Nephron (organoid): ENCODE measurements around the gene KCNE4.
A peak's percentile ranks its signal among the peaks of the same experiment; 100 is the strongest.

Source experiments
- H3K27ac Mint-ChIP-seq, 3 experiments: 2 replicates each; pipeline ENCODE4 v1.8.0; 2020; ENCODE audit warnings: mixed read lengths in 3 of 3, mild to moderate bottlenecking in 2 of 3, moderate library complexity in 1 of 3
- H3K27me3 Mint-ChIP-seq: 2 replicates; pipeline ENCODE4 v1.8.0; 2021; ENCODE audit warnings: low read depth, mild to moderate bottlenecking, moderate library complexity, mixed read lengths
- H3K36me3 Mint-ChIP-seq: 2 replicates; pipeline ENCODE4 v1.8.0; 2020; ENCODE audit warnings: low read depth, mixed read lengths
- H3K4me1 Mint-ChIP-seq: 2 replicates; pipeline ENCODE4 v1.8.0; 2020; ENCODE audit warnings: mixed read lengths
- H3K4me3 Mint-ChIP-seq, 3 experiments: 2 replicates each; pipeline ENCODE4 v1.8.0; 2020; ENCODE audit warnings: mild to moderate bottlenecking in 3 of 3, mixed read lengths in 3 of 3, moderate library complexity in 2 of 3
- H3K9me3 Mint-ChIP-seq: 2 replicates; pipeline ENCODE4 v1.8.0; 2020; ENCODE audit warnings: mixed read lengths
- TF ChIP-seq, protein P1 (sequence below), 3 experiments: fragments of 200-600 bp; sonication (generic); IDR thresholded peaks; one replicate each; pipeline ENCODE4 v1.5.0; 2021; ENCODE audit warnings: antibody characterized with exemption in 3 of 3; ENCODE audit not compliant: unreplicated experiment in 3 of 3

KCNE4 gene

DNA sequence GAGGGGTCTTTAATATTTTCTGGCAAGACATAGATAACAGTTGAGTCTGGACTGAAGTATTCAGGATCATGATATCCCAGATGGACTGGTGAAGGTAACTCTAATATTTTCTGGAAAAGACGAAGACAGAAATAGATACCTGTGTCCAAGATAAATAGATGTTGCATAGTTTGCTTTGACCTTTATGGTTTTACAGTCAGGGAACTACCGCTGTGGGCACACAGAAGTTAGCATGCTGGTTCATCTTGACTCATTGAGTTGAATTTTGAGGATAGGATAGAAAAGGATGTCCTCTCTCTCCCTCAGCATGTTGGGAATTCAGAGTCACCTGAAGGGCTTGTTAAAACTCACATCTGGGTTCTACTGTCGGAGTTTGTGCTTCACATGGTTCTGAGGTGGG lies 20.8 kb downstream of the KCNE4 start:
- no peak overlapping the region for H3K27ac Mint-ChIP-seq
- TF ChIP-seq, protein P1, sequence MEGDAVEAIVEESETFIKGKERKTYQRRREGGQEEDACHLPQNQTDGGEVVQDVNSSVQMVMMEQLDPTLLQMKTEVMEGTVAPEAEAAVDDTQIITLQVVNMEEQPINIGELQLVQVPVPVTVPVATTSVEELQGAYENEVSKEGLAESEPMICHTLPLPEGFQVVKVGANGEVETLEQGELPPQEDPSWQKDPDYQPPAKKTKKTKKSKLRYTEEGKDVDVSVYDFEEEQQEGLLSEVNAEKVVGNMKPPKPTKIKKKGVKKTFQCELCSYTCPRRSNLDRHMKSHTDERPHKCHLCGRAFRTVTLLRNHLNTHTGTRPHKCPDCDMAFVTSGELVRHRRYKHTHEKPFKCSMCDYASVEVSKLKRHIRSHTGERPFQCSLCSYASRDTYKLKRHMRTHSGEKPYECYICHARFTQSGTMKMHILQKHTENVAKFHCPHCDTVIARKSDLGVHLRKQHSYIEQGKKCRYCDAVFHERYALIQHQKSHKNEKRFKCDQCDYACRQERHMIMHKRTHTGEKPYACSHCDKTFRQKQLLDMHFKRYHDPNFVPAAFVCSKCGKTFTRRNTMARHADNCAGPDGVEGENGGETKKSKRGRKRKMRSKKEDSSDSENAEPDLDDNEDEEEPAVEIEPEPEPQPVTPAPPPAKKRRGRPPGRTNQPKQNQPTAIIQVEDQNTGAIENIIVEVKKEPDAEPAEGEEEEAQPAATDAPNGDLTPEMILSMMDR (IDR thresholded peaks at IDR 0.05; ENCODE audit: unreplicated experiment in 3 of 3) = no peak
- H3K36me3 Mint-ChIP-seq = peaks cover 12% of the 10 kb centered on the region
- no peaks in the 10 kb centered on the region for H3K27me3 Mint-ChIP-seq
- no peak overlapping the region for H3K4me3 Mint-ChIP-seq
- peaks cover 3% of the 10 kb centered on the region for H3K9me3 Mint-ChIP-seq
- peaks cover 26% of the 10 kb centered on the region for H3K4me1 Mint-ChIP-seq

DNA sequence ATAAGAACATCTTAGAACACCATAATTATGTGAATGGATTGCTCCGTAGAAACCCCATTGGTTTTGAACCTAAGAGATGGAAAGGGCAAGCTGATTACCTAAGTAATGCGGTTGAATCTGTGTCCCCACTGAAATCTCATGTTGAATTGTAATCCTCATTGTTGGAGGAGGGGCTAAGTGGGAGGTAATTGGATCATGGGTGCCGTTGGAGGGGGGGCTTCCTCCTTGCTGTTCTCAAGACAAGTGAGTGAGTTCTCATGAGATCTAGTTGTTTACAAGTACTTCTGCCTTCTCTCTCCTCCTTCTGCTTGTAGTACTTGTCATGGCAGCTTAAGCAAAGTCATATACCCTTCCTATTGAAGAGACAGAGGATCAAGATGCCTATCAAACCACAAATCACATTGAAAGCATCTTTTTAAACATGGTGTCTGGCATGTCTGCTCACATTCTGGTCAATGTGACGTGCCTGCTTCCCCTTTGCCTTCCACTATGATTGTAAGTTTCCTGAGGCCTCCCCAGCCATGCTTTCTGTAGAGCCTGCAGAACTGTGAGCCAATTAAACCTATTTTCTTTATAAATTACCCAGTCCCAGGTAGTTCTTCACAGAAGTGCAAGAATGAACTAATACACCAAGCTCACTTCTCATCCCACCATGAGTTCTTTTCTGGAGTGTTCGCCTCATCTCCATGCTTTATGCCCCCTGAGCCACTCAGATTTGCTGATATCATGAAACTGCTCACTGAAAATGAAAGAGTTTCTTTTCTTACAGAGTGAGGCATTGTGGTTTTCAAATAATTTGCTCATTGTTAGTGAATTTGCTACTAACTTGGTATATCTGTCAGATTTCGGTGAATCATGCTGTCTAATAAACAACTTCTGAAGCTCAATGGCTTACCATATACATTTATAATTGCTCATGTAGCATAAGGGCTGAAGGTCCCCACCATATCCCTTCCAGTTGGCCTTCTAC lies 23.6 kb downstream of the KCNE4 start:
- TF ChIP-seq, protein P1 (IDR thresholded peaks at IDR 0.05; ENCODE audit: unreplicated experiment in 3 of 3) = no peak
- Mint-ChIP-seq H3K4me3 (no peak overlapping the region), H3K36me3 (peaks cover 9% of the 10 kb centered on the region), H3K4me1 (peaks cover 23% of the 10 kb centered on the region), H3K9me3 (peaks cover 3% of the 10 kb centered on the region), H3K27me3 (no peaks in the 10 kb centered on the region), H3K27ac (no peak overlapping the region)

DNA sequence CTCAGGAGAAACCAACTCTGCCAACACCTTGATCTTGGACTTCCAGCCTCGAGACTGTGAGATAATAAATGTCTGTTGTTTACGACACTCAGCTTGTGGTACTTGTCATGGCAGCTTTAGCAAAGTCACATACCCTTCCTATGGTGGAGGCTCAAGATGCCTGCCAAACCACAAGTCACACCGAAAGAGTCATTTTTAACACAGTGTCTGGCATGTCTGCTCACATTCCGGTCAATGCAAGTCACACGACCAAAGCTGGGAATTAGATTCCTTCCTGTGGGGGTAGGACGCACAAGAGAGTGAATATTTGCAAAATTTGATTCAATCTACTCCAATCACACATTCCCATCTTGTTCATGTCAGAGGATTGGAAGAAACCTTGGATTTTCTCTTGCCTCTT lies 24.6 kb downstream of the KCNE4 start:
- Mint-ChIP-seq H3K9me3 (peaks cover 3% of the 10 kb centered on the region), H3K36me3 (peaks cover 9% of the 10 kb centered on the region), H3K27me3 (no peaks in the 10 kb centered on the region), H3K4me3 (no peak overlapping the region), H3K4me1 (peaks cover 17% of the 10 kb centered on the region), H3K27ac (no peak overlapping the region)
- TF ChIP-seq, protein P1 (IDR thresholded peaks at IDR 0.05; ENCODE audit: unreplicated experiment in 3 of 3) = no peak

DNA sequence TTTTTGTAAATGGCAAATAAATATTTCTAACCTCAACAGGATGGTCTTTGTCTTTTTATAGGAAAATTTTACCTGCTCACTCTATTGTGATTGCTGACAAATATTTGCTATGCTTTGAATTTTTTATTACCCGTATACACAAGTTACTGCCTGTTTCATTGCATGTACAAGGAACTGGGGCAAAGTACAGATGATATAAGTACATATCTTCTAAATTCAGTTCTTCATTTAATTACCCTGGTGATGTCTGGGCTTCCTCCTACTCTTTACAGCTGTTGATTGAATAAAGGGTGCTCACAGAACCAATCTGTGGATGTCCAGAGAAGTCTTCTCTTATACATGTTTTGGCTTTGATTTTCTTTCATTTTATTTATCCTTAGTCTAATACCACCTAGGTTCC lies 26.5 kb downstream of the KCNE4 start:
- Mint-ChIP-seq H3K27me3 (no peaks in the 10 kb centered on the region), H3K27ac (no peak overlapping the region), H3K36me3 (peaks cover 9% of the 10 kb centered on the region), H3K4me1 (peaks cover 8% of the 10 kb centered on the region), H3K9me3 (peaks cover 3% of the 10 kb centered on the region), H3K4me3 (no peak overlapping the region)
- TF ChIP-seq, protein P1 (IDR thresholded peaks at IDR 0.05; ENCODE audit: unreplicated experiment in 3 of 3) = no peak

DNA sequence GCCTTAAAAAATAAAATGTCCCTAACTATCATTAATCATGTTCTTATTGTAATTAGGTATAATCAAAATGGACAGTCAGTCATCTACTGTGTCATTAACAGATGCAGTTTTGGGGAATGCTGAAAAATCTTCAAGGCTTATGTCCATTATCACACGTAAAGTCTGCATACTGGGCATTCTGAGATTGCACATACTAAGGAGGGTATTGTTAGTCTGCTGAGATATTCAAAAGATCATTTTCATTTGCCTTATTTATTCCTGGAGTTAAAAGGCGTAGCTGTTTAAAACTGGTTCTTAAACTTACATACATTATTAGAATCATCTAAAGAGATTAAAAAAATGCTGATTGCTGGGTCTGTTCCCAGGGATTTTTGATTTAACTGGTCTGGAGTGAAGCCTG lies 27.4 kb downstream of the KCNE4 start:
- Mint-ChIP-seq H3K4me1 (peaks cover 8% of the 10 kb centered on the region), H3K27me3 (no peaks in the 10 kb centered on the region), H3K36me3 (peaks cover 9% of the 10 kb centered on the region)

More for the DNA sequence above, 27.4 kb downstream of the KCNE4 start:
- Mint-ChIP-seq H3K4me3 (no peak overlapping the region), H3K9me3 (peaks cover 3% of the 10 kb centered on the region), H3K27ac (peak overlapping the region in 1 of 3 experiments; percentile 26)
- TF ChIP-seq, protein P1 (IDR thresholded peaks at IDR 0.05; ENCODE audit: unreplicated experiment in 3 of 3) = no peak
